H1 (cell line): ENCODE results near the gene PDE6B. TPM values are rescaled to one million over a fixed set of nuclear protein-coding genes. Genes with fewer than 3 reads are reported as not detected.

Experiments
- CTCF ChIA-PET: fragments of 300-600 bp; sonication (Branson Sonifier 250); formaldehyde crosslinking; loops from one replicate; lab custom pipeline; 2021; ENCODE audit not compliant: partially characterized antibody; lab: Charles Lee
- POLR2A ChIA-PET: fragments of 300-600 bp; sonication (Branson Sonifier 250); formaldehyde crosslinking; loops from one replicate; lab custom pipeline; 2021; ENCODE audit warnings: inconsistent platforms; ENCODE audit not compliant: partially characterized antibody; lab: Charles Lee
- DNase-seq, 2 experiments: peaks; one replicate each; pipeline versions ENCODE4 v3.0.0 to v3.0.0-alpha.2; 2010 to 2022; ENCODE audit warnings: low spot score in 2 of 2, low read depth in 1 of 2, mixed read lengths in 1 of 2
- FAIRE-seq: peaks from 2 replicates; lab custom pipeline; 2011; peaks lifted over from hg19 to GRCh38; lab: Jason Lieb, UNC
- H2AFZ ChIP-seq: 2 replicates; pipeline ENCODE4 v1.8.1; 2012; ENCODE audit warnings: low read length, inconsistent platforms
- H2AK5ac ChIP-seq: 2 replicates; pipeline ENCODE4 v1.6.1; 2013; ENCODE audit warnings: low read depth, low read length
- H2BK120ac ChIP-seq: replicated peaks from 2 replicates; pipeline ENCODE3; 2013; ENCODE audit warnings: low read depth, low read length, inconsistent platforms
- H2BK12ac ChIP-seq: 2 replicates; pipeline ENCODE4 v1.6.1; 2013; ENCODE audit warnings: low read depth, low read length
- H2BK15ac ChIP-seq: 2 replicates; pipeline ENCODE4 v1.6.1; 2013; ENCODE audit warnings: low read length
- H2BK20ac ChIP-seq: 2 replicates; pipeline ENCODE4 v1.6.1; 2013; ENCODE audit warnings: low read length
- H2BK5ac ChIP-seq: 2 replicates; pipeline ENCODE4 v1.6.1; 2013; ENCODE audit warnings: low read depth, low read length
- H3K14ac ChIP-seq: 2 replicates; pipeline ENCODE4 v1.6.1; 2013; ENCODE audit warnings: inconsistent platforms; ENCODE audit not compliant: insufficient read length
- H3K18ac ChIP-seq: 2 replicates; pipeline ENCODE4 v1.6.1; 2013; ENCODE audit warnings: low read length; ENCODE audit errors: extremely low read depth
- H3K23ac ChIP-seq: 2 replicates; pipeline ENCODE4 v1.6.1; 2013; ENCODE audit warnings: inconsistent platforms; ENCODE audit not compliant: insufficient read length
- H3K23me2 ChIP-seq: 2 replicates; pipeline ENCODE4 v1.6.1; 2013; ENCODE audit warnings: low read depth, low read length
- H3K27ac ChIP-seq: 2 replicates; pipeline ENCODE4 v1.6.1; 2011; ENCODE audit warnings: low read depth, low read length, inconsistent platforms
- H3K27me3 ChIP-seq, 4 experiments: replicated peaks in 1 of 4; 1 replicate in 1 of 4; 2 replicates in 3 of 4; pipeline versions ENCODE4 v1.6.1 to v1.8.1; 2011 to 2013; ENCODE audit warnings: low read length in 3 of 4, mild to moderate bottlenecking in 3 of 4, inconsistent platforms in 2 of 4, mixed read lengths in 2 of 4, moderate library complexity in 1 of 4; ENCODE audit not compliant: control insufficient read depth in 3 of 4, insufficient read depth in 3 of 4; ENCODE audit errors: extremely low read depth in 1 of 4
- H3K36me3 ChIP-seq, 4 experiments: 2 replicates each; pipeline versions ENCODE4 v1.6.1 to v1.8.1; 2011 to 2013; ENCODE audit warnings: mild to moderate bottlenecking in 4 of 4, low read length in 3 of 4, moderate library complexity in 2 of 4, control low read depth in 1 of 4, inconsistent platforms in 1 of 4; ENCODE audit not compliant: insufficient read depth in 4 of 4, control insufficient read depth in 2 of 4
- H3K4ac ChIP-seq: replicated peaks from 2 replicates; pipeline ENCODE3; 2013; ENCODE audit warnings: low read length, low read depth, mixed read lengths, inconsistent platforms; ENCODE audit not compliant: insufficient read length
- H3K4me1 ChIP-seq, 4 experiments: replicated peaks in 1 of 4; 1 replicate in 1 of 4; 2 replicates in 3 of 4; pipeline versions ENCODE4 v1.6.1 to v1.8.1; 2011 to 2013; ENCODE audit warnings: low read length in 3 of 4, inconsistent platforms in 2 of 4, mixed read lengths in 1 of 4; ENCODE audit not compliant: insufficient read depth in 4 of 4, control insufficient read depth in 3 of 4
- H3K4me2 ChIP-seq, 2 experiments: 2 replicates each; pipeline versions ENCODE4 v1.6.1 to v1.8.1; 2011 to 2013; ENCODE audit warnings: low read depth in 2 of 2, low read length in 2 of 2, control low read depth in 1 of 2, inconsistent platforms in 1 of 2, mild to moderate bottlenecking in 1 of 2; ENCODE audit not compliant: insufficient read depth in 1 of 2
- H3K4me3 ChIP-seq, 4 experiments: fragments of 200-600, 300-600 bp in 1 of 4; sonication (generic), shearing (Covaris generic), sonication (Bioruptor Twin) in 1 of 4; 2 replicates each; pipeline versions ENCODE4 v1.5.1 to v1.8.1; 2011 to 2016; ENCODE audit warnings: low read length in 4 of 4, low read depth in 3 of 4, control low read depth in 2 of 4, inconsistent platforms in 2 of 4, mild to moderate bottlenecking in 2 of 4, mixed read lengths in 1 of 4, moderate library complexity in 1 of 4; ENCODE audit not compliant: insufficient read depth in 2 of 4; ENCODE audit errors: extremely low read depth in 1 of 4
- H3K56ac ChIP-seq: replicated peaks from 2 replicates; pipeline ENCODE3; 2013; ENCODE audit warnings: low read depth, mild to moderate bottlenecking, mixed read lengths, low read length, inconsistent platforms; ENCODE audit not compliant: insufficient read length
- H3K79me1 ChIP-seq: 2 replicates; pipeline ENCODE4 v1.6.1; 2013; ENCODE audit warnings: low read depth, low read length, control low read depth
- H3K79me2 ChIP-seq, 2 experiments: 2 replicates each; pipeline versions ENCODE4 v1.6.1 to v1.8.1; 2012 to 2013; ENCODE audit warnings: low read length in 2 of 2, mild to moderate bottlenecking in 2 of 2, inconsistent platforms in 1 of 2; ENCODE audit not compliant: insufficient read depth in 2 of 2, control insufficient read depth in 1 of 2
- H3K9ac ChIP-seq, 4 experiments: replicated peaks in 1 of 4; 1 replicate in 1 of 4; 2 replicates in 3 of 4; pipeline versions ENCODE4 v1.6.1 to v1.8.1; 2011 to 2013; ENCODE audit warnings: low read depth in 3 of 4, low read length in 3 of 4, control low read depth in 2 of 4, mild to moderate bottlenecking in 2 of 4, moderate library complexity in 2 of 4, inconsistent platforms in 1 of 4; ENCODE audit errors: extremely low read depth in 1 of 4
- H3K9me3 ChIP-seq, 2 experiments: 2 replicates each; pipeline versions ENCODE4 v1.6.1 to v1.8.1; 2012 to 2013; ENCODE audit warnings: mild to moderate bottlenecking in 2 of 2, moderate library complexity in 2 of 2, control low read depth in 1 of 2, inconsistent platforms in 1 of 2, low read depth in 1 of 2, low read length in 1 of 2, mixed read lengths in 1 of 2; ENCODE audit not compliant: insufficient read depth in 2 of 2
- H4K20me1 ChIP-seq, 2 experiments: replicated peaks in 1 of 2; 2 replicates each; pipeline versions ENCODE3 to v1.8.1; 2011 to 2013; ENCODE audit warnings: inconsistent platforms in 2 of 2, low read length in 2 of 2, mild to moderate bottlenecking in 1 of 2; ENCODE audit not compliant: insufficient read depth in 2 of 2, control insufficient read depth in 1 of 2
- H4K5ac ChIP-seq: 2 replicates; pipeline ENCODE4 v1.6.1; 2013; ENCODE audit warnings: low read length, low read depth, mixed read lengths, inconsistent platforms; ENCODE audit not compliant: insufficient read length
- H4K8ac ChIP-seq: 2 replicates; pipeline ENCODE4 v1.8.0; 2013; ENCODE audit warnings: mild to moderate bottlenecking, moderate library complexity, low read length, inconsistent platforms; ENCODE audit not compliant: insufficient read depth; ENCODE audit errors: extremely low read depth
- H4K91ac ChIP-seq: replicated peaks from 2 replicates; pipeline ENCODE3; 2013; ENCODE audit warnings: low read length, mixed read lengths, inconsistent platforms; ENCODE audit not compliant: insufficient read length
- CEBPB ChIP-seq: IDR thresholded peaks from 2 replicates; pipeline ENCODE4 v1.6.1; 2012; ENCODE audit warnings: low read depth, low read length
- RAD21 ChIP-seq, 2 experiments: IDR thresholded peaks in 1 of 2; conservative IDR thresholded peaks in 1 of 2; 2 replicates each; pipeline ENCODE4 v1.6.1; 2011; ENCODE audit warnings: low read depth in 2 of 2, low read length in 2 of 2, improper control_type of control experiment in 1 of 2, inconsistent platforms in 1 of 2, mild to moderate bottlenecking in 1 of 2, moderate library complexity in 1 of 2
- SP4 ChIP-seq: IDR thresholded peaks from 2 replicates; pipeline ENCODE4 v1.6.1; 2012; ENCODE audit warnings: low read length, inconsistent platforms
- USF2 ChIP-seq: IDR thresholded peaks from 2 replicates; pipeline ENCODE4 v1.6.1; 2011; ENCODE audit warnings: low read length, improper control_type of control experiment
- WGBS, 2 experiments: shearing (Covaris generic) in 1 of 2; methylation state at CpG; one replicate each; pipeline versions ENCODE4 v1.1.6 to v1.1.7; 2013 to 2015; ENCODE audit warnings: low lambda C conversion rate in 2 of 2, mixed read lengths in 2 of 2, inconsistent platforms in 1 of 2, low coverage in 1 of 2, missing lambda C conversion rate in 1 of 2; ENCODE audit not compliant: insufficient replicate concordance in 2 of 2, insufficient coverage in 1 of 2, insufficient read length in 1 of 2; ENCODE audit errors: extremely low coverage in 1 of 2, missing lambda C conversion rate in 1 of 2; 5-methylcytosine and 5-hydroxymethylcytosine counted together
- polyA plus RNA-seq, 7 experiments: library from polyadenylated mRNA; depleted of rRNA in 3 of 7; stranded (reverse) in 5 of 7; unstranded in 2 of 7; fragments of >200 nt in 5 of 7; fragments of 200-250 nt in 2 of 7; gene quantifications; 1 replicate in 5 of 7; 2 replicates in 1 of 7; 4 replicates in 1 of 7; pipeline versions ENCODE4 v1.2.1 to v1.2.3, GENCODE V29; 2011 to 2013; ENCODE audit warnings: missing spikeins in 2 of 7, mixed read lengths in 2 of 7
- total RNA-seq: library from RNA; stranded (reverse); fragmentation: NEBNext Ultra II Directional; extraction: Animal tissue kit (Norgen Biotek cat#: 25700); gene quantifications from 2 replicates; pipeline ENCODE4 v1.2.1, GENCODE V29; 2021
- TF ChIP-seq, protein P1 (sequence below), 3 experiments: IDR thresholded peaks; 1 replicate in 2 of 3; 2 replicates in 1 of 3; pipeline versions ENCODE4 v1.5.1 to v1.6.1; 2011; ENCODE audit warnings: low read length in 3 of 3, mild to moderate bottlenecking in 3 of 3, inconsistent platforms in 2 of 3, low read depth in 1 of 3, moderate library complexity in 1 of 3; ENCODE audit not compliant: insufficient read depth in 1 of 3; ENCODE audit errors: control extremely low read depth in 1 of 3
- TF ChIP-seq, protein P2 (sequence below): IDR thresholded peaks from 2 replicates; pipeline ENCODE4 v1.6.1; 2012; ENCODE audit warnings: inconsistent platforms

The PDE6B gene
- total and polyA plus RNA-seq, 2 of the 8 experiments (the other 6 are each of a cell fraction or from before 2014, with no cell fraction given) = 4.1 to 8.4 TPM

DNA sequence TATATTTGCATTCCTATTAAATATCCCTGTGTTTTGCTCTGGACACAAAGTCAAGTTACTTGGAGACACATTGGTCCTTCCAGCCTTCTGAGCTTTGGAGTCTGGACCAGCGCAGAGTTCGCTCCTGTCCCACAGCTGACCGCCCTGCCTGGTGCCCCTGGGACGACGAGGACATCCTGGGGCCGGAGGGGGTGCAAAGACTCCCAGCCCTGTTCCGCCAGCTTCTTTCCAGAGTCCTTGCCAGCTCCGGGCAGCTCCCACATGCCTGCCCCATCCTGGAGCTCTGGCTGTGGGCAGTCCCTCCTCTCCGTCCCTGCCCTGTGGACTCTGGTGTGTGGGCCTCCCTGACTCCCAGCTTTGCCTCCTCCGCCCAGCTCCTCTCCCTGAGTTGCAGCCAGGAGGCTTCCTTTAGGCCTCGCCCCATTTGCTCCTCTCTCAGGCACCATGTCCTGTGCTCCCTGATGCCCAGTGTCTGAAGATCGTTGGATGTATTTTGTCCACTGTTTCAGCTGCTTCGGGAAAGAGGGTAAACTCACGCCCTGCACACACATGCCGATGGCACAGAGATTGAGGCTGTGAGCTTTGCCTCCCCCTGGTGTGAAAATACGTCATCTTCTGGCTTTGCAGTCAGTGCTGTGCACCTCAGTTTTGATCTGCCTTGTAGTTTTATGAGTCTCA, 75.4 kb downstream of the PDE6B start:
- peaks cover 7% of the 10 kb centered on the region; the same call in 1 of the 2 replicates for H3K23me2 ChIP-seq
- ChIA-PET POLR2A (interaction anchor here (0.7 to 2.8 kb wide), 6 partner anchors 10 to 26 kb away, joined by 3 to 12 read pairs (median 6); partner anchors contain the start of genes ATP5ME, MYL5 and SLC49A3), CTCF (interaction anchor here (0.7 to 5.2 kb wide), 12 partner anchors 10 to 100 kb away, joined by 3 to 65 read pairs (median 4); no protein-coding TSS in a partner anchor)
- H2BK120ac ChIP-seq = no peak overlapping the region
- H3K14ac ChIP-seq = no peak overlapping the region
- H3K18ac ChIP-seq = no peak overlapping the region; the same call in 1 of the 2 replicates
- peaks cover 0 to 4% (median under 1%) of the 10 kb centered on the region in 4 experiments; a peak in 4 of 7 replicates for H3K4me1 ChIP-seq
- peak overlapping the region in 1 of 4 experiments; percentile 4; a peak in 1 of 7 replicates for H3K9ac ChIP-seq
- H2BK20ac ChIP-seq = no peak overlapping the region
- no peak overlapping the region for H3K4ac ChIP-seq
- H3K23ac ChIP-seq = no peak overlapping the region
- H2BK12ac ChIP-seq = no peak overlapping the region
- peaks cover 0 to 3% of the 10 kb centered on the region in 2 experiments for H4K20me1 ChIP-seq
- H4K91ac ChIP-seq = no peak overlapping the region
- 89% methylated on average over 16 of the region's 16 CpGs; no CpG with 5 or more reads in 1 of the 2 experiments for WGBS, 2 experiments
- H3K56ac ChIP-seq = no peak overlapping the region
- H3K36me3 ChIP-seq = no peaks in the 10 kb centered on the region
- no peak overlapping the region for H3K27ac ChIP-seq
- no peak for DNase-seq
- FAIRE-seq = no peak
- H3K4me3 ChIP-seq = no peak overlapping the region
- no peaks in the 10 kb centered on the region for H3K79me1 ChIP-seq
- no peaks in the 10 kb centered on the region for H3K9me3 ChIP-seq
- H2BK15ac ChIP-seq = peak overlapping the region; percentile 31; the same call in 1 of the 2 replicates
- peaks cover 0 to 5% (median 3%) of the 10 kb centered on the region in 4 experiments; a peak in 3 of 7 replicates for H3K27me3 ChIP-seq
- H3K79me2 ChIP-seq = no peaks in the 10 kb centered on the region
- H2AK5ac ChIP-seq = 0 out of 2 replicates have a peak overlapping the region, but pooled peaks have one; percentile 25
- no peak overlapping the region for H3K4me2 ChIP-seq
- no peak overlapping the region for H2BK5ac ChIP-seq
- no peak overlapping the region for H4K8ac ChIP-seq
- H2AFZ ChIP-seq = no peak overlapping the region
- no peak overlapping the region for H4K5ac ChIP-seq
- TF ChIP-seq, protein P1, sequence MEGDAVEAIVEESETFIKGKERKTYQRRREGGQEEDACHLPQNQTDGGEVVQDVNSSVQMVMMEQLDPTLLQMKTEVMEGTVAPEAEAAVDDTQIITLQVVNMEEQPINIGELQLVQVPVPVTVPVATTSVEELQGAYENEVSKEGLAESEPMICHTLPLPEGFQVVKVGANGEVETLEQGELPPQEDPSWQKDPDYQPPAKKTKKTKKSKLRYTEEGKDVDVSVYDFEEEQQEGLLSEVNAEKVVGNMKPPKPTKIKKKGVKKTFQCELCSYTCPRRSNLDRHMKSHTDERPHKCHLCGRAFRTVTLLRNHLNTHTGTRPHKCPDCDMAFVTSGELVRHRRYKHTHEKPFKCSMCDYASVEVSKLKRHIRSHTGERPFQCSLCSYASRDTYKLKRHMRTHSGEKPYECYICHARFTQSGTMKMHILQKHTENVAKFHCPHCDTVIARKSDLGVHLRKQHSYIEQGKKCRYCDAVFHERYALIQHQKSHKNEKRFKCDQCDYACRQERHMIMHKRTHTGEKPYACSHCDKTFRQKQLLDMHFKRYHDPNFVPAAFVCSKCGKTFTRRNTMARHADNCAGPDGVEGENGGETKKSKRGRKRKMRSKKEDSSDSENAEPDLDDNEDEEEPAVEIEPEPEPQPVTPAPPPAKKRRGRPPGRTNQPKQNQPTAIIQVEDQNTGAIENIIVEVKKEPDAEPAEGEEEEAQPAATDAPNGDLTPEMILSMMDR (IDR thresholded peaks at IDR 0.05; ENCODE audit: control extremely low read depth in 1 of 3, insufficient read depth in 1 of 3, low read depth in 1 of 3, low read length in 3 of 3) = peak in 2 of 3 experiments; percentile 28 to 35; a peak in 2 of 4 replicates
- TF ChIP-seq USF2 (no peak), SP4 (no peak), RAD21 (IDR thresholded peaks at IDR 0.05 in 1 of 2, conservative IDR thresholded peaks at IDR 0.05 in 1 of 2; ENCODE audit: low read depth in 2 of 2, low read length in 2 of 2) (peak; percentile 24 to 45; a peak in 3 of 4 replicates), CEBPB (no peak)
- TF ChIP-seq, protein P2, sequence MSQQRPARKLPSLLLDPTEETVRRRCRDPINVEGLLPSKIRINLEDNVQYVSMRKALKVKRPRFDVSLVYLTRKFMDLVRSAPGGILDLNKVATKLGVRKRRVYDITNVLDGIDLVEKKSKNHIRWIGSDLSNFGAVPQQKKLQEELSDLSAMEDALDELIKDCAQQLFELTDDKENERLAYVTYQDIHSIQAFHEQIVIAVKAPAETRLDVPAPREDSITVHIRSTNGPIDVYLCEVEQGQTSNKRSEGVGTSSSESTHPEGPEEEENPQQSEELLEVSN = no peak
